Measurements from ENCODE around the gene CARD10.

CARD10 gene

GRCh38 chr22:37443086-37443485, 76.1 kb downstream of the CARD10 start:
- peaks cover 3% of the 10 kb centered on the region; the same call in 1 of the 2 replicates for H3K27me3 ChIP-seq (ENCODE audit: control insufficient read depth, insufficient read depth, low read length)
- H3K36me3 ChIP-seq (ENCODE audit: control insufficient read depth, insufficient read depth, low read length), result no peaks in the 10 kb centered on the region
- no peak overlapping the region for H3K4me3 ChIP-seq (ENCODE audit: low read depth, low read length)
- H3K4me1 ChIP-seq (ENCODE audit: control insufficient read depth, insufficient read depth, low read length), result no peaks in the 10 kb centered on the region
- peaks cover 4% of the 10 kb centered on the region for H3K9me3 ChIP-seq (ENCODE audit: control insufficient read depth, insufficient read depth, low read depth, low read length)
- H3K27ac ChIP-seq (ENCODE audit: low read depth, low read length), result no peak overlapping the region
- H3K9ac ChIP-seq (ENCODE audit: low read length), result no peak overlapping the region

- H3K4me3 ChIP-seq (ENCODE audit: low read depth, low read length), result no peak overlapping the region
- H3K36me3 ChIP-seq (ENCODE audit: control insufficient read depth, insufficient read depth, low read length), result no peaks in the 10 kb centered on the region
- peaks cover 3% of the 10 kb centered on the region; the same call in 1 of the 2 replicates for H3K27me3 ChIP-seq (ENCODE audit: control insufficient read depth, insufficient read depth, low read length)
- no peak overlapping the region for H3K27ac ChIP-seq (ENCODE audit: low read depth, low read length)
- no peaks in the 10 kb centered on the region for H3K4me1 ChIP-seq (ENCODE audit: control insufficient read depth, insufficient read depth, low read length)
- no peak overlapping the region for H3K9ac ChIP-seq (ENCODE audit: low read length)
- H3K9me3 ChIP-seq (ENCODE audit: control insufficient read depth, insufficient read depth, low read depth, low read length), result peaks cover 4% of the 10 kb centered on the region
Measured at GRCh38 chr22:37442537-37442936, 76.7 kb downstream of the CARD10 start.

- H3K4me1 ChIP-seq (ENCODE audit: control insufficient read depth, insufficient read depth, low read length), result no peaks in the 10 kb centered on the region
- peaks cover 4% of the 10 kb centered on the region for H3K9me3 ChIP-seq (ENCODE audit: control insufficient read depth, insufficient read depth, low read depth, low read length)
- no peak overlapping the region for H3K4me3 ChIP-seq (ENCODE audit: low read depth, low read length)
- no peak overlapping the region for H3K27ac ChIP-seq (ENCODE audit: low read depth, low read length)
- no peaks in the 10 kb centered on the region for H3K36me3 ChIP-seq (ENCODE audit: control insufficient read depth, insufficient read depth, low read length)
- H3K27me3 ChIP-seq (ENCODE audit: control insufficient read depth, insufficient read depth, low read length), result peaks cover 3% of the 10 kb centered on the region; the same call in 1 of the 2 replicates
- no peak overlapping the region for H3K9ac ChIP-seq (ENCODE audit: low read length)
Measured at GRCh38 chr22:37442135-37442534, 77.1 kb downstream of the CARD10 start.

- H3K27me3 ChIP-seq (ENCODE audit: control insufficient read depth, insufficient read depth, low read length), result peaks cover 3% of the 10 kb centered on the region; the same call in 1 of the 2 replicates
- peaks cover 4% of the 10 kb centered on the region for H3K9me3 ChIP-seq (ENCODE audit: control insufficient read depth, insufficient read depth, low read depth, low read length)
- no peaks in the 10 kb centered on the region for H3K36me3 ChIP-seq (ENCODE audit: control insufficient read depth, insufficient read depth, low read length)
- H3K4me1 ChIP-seq (ENCODE audit: control insufficient read depth, insufficient read depth, low read length), result no peaks in the 10 kb centered on the region
- H3K27ac ChIP-seq (ENCODE audit: low read depth, low read length), result no peak overlapping the region
- H3K4me3 ChIP-seq (ENCODE audit: low read depth, low read length), result no peak overlapping the region
- no peak overlapping the region for H3K9ac ChIP-seq (ENCODE audit: low read length)
Measured at GRCh38 chr22:37440875-37441274, 78.3 kb downstream of the CARD10 start.

All from HUES6 (cell line).